SKM-1 (cell line): ENCODE results near the gene NOXA1.
A peak's percentile ranks its signal among the peaks of the same experiment; 100 is the strongest.
"Not testable (repeated sequence)": the region's sequence is repeated elsewhere in the genome, so short reads cannot be mapped to it uniquely, and the experiment has no call there.

Experiments used
- DNase-seq: peaks from one replicate; lab custom pipeline; 2025; ENCODE audit not compliant: unreplicated experiment; lab: John Stamatoyannopoulos, UW

NOXA1 gene

DNA sequence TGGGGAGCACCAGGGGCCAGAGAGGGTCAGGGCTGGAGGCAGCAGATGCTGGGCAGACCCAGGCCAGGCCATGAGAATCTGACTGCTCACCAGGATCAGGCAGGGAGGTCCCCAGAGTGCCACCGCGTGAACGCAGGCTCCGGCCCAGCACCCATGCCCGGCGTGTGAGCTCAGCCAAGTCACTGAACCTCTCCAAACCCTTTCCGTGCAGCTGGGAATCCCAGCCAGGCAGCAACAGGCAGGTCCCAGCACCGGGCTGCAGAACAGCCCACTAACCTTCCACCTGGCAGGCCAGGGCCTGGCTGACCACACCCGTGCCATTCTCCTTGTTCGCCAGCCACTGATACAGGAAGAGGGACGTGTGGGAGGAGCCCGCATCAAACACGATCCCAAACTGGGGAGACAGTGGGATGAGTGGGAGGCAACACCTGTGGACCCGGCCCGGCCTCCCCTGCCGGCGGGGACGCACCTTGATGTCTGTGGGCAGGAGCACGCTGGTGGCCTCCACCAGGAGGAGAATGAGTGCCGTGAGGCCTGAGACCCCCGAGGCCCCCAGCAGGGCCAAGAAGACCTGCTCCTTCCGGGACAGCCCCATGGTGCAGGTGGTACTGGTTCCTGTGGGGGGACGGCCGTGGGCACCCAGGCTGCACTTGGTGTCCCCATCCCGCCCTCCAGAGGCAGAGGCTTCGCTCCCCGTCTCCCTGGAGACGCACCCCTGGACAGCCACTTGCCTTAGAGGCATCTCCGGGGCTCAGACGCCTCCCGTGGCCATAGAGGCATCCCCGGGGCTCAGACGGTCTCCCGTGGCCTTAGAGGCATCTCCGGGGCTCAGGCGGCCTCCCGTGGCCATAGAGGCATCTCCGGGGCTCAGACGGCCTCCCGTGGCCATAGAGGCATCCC, 14.7 kb downstream of the NOXA1 start:
- DNase-seq = no peak

DNA sequence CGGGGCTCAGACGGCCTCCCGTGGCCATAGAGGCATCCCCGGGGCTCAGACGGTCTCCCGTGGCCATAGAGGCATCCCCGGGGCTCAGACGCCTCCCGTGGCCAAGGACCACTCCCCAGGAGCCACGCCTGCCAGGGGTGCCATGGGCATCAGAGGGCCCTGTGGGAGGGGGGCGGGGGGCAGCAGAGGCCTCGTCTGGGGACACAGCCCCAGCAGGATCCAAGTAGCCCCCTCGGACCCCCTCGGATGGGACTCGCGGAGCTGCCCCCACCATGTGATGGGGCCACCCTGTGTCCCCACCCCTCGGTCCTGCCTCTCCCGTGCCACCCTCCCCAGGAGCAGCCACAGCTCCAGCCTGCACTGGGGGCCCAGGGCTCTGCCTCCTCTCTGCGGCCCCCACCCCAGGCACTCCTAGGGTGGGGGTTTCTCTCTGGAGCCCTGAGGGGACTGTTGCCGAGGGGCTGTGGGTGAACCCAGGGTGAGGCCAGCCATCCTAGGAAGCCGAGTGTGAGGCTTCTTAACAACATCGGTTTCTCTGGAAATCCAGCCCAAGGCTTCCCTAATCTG, 15.5 kb downstream of the NOXA1 start:
- no peak for DNase-seq

DNA sequence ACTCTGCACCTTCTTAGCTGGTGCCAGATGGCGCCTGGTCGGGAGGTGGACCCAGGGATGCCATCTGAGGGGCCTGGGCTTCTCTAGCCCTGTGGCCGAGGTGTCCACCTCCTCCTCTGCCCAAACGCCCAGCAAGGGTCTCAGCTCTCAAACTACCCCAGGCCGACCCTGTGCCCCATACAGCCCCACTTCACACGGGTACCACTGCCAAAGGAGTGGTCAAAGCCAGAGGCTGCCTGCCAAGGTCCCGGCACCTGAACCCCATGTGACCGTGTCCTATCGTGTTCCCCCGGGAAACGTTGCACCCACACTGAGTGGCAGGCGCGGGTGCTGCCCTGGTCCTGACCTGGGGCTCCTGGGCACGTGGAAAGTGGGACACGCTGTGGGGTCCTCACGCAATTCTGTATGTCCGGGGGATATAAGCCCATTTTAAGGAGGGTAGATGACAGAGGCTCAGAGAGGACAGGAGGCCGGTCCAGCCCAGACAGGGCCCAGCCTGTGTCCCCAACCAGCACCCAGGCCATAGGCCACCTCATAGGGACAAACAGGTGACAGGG, 16.0 kb downstream of the NOXA1 start:
- DNase-seq = no peak

DNA sequence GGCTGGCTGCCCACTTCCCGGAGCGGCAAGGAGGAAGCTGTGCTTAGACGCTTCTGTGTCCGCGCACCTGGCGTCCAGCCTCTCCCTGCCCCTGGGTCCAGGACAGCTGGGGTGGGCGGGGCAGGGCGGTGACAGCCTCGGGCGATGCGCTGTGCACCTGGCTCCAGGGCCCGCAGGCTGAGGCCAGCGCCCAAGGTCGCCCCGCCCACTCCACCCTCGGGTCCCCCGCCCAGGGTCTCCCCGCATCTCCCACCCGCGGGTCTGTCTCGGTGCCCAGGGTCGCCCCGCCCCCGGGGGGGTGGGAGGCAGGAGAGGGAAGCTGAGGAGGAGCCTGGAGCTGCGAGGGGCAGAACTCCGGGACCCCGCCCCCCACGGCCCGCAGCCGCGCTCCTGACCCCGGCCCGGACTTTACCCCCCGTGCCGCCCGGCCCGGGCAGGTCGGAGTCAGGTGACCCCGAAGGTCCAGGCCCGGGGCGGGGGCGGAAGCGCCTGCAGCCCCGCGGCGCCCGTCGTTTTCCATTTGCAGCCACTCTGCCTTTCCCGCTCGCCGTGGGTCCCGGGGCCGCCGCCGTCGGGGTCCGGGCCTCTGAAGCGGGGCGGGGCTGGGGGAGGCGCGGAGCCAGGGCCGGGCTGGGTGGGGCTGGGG, 18.2 kb downstream of the NOXA1 start, which contains the start of gene ENTPD8:
ENTPD8 (minus strand) TSS at position 69 of the 646 bp plus-strand sequence. CDS start 3,072 bp downstream, outside the sequence.
- DNase-seq = no peak

DNA sequence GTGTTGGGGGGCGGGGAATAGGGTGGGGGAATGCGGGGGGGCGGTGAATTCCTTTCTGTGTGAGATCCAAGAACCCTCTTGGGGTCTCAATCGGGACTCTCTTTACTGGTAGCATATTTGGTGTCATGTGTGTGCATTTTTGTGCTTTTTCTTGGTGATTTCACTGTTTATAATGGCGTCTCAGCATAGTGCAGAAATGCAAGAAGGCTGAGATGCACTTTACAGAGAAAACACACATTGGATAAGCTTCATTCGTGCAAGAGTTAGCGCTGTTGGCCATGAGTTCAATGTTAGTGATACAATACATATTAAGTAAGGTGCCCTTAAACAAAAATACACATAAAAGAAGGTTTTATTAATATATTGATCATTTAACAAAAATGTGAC, 18.7 kb downstream of the NOXA1 start:
- no peak for DNase-seq

DNA sequence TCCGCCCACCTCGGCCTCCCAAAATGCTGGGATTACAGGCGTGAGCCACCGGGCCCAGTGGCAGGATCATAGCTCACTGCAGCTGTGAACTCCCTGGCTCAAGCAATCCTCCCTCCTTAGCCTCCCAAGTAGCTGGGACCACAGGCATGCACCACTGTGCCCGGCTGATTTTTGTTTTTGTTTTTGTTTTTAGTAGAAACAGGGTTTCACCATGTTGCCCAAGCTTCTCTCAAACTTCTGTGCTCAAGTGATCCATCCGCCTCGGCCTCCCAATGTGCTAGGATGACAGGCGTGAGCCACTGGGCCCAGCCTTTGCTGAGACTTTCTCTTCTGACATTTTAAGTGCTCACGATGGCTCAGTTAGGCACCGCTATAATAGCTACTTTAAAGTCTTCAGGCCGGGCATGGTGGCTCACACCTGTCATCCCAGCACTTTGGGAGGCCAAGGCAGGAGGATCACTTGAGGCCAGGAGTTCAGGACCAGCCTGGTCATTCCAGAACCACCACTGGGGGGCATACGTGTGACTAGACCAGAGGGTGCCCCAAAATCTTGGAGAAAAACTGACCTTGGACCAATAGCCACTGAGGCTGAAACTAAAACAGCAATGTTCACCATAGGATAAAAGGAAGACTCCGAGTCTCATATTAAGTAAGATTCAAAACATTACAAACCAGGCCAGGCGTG, 21.1 kb downstream of the NOXA1 start:
- DNase-seq = no peak

DNA sequence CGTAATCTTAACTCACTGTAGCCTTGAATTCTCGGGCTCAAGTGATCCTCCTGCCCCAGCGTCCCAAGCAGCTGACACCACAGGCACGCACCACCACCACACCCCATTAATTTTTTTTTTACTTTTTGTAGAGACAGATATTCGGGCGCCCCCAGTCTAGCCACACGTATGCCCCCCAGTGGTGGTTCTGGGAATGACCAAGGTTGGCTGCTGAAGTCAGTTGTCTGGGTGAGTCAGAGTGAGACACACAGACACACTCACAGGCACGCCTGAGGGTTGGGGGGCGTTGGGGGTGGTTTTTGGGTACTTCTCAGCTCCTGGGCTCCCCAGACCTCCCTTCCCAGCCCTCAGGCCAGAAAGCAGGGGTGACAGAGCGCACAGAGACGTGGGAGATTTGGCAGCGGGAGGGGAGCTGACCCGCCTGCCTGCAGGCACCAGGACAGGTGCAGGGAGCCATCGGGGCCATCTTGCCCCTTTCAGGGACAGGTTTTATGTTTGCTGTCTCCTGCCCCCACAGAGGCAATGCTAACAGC, 22.1 kb downstream of the NOXA1 start:
- DNase-seq = peak; percentile 47

DNA sequence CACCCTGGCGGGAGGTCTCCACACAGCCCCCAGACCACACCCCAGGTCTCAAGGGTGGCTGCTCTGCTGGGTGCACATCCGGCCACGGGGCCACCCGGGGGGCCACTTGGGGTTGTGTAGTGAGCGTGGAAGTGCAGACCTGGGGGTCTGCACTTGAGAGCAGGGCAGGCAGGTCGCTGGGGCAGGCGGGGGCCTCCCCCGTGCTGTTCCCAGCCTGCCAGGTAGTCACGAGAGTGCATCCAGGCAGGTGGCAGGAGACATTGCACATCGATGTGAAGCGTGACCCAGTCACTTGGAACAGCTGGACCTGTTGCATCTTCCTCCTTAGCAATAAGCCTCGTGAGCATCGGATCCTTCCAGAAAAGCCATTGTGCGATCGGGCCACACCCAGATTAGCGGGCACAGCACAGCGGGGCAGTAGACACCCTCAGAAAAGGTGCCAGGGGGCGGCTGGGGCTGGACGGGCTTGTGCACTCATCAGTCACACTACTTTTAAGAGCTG, 22.8 kb downstream of the NOXA1 start:
- DNase-seq = no peak

DNA sequence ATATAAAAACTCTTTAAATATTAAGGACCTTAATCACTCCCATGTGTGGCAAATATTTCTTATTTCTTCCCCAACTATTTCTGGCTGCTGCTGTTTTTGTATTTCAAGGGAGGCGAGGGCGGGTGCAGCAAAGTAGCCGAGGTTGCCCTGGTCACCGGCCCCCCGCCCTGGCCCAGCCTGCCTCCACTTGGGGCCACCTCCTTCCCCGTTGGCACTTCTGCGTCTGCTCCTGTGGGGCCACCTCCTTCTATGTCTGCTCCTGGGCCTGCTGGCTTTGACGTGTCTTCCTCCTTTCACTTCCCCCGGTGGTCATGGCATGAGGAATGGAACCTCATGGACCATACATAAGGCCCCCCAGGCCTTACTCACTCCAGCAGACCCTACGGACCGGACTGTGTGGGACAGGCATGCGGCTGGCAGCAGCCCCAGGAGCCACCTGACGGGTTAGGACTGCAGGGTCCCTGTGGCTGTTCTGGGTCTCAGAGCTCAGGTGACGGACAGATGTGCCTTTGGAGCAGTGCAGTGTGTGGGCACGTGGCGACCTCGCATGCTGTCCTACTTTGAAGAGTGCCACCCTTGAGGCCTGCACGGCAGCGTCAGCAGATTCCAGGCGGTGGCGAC, 23.8 kb downstream of the NOXA1 start:
- peak; percentile 35 for DNase-seq

DNA sequence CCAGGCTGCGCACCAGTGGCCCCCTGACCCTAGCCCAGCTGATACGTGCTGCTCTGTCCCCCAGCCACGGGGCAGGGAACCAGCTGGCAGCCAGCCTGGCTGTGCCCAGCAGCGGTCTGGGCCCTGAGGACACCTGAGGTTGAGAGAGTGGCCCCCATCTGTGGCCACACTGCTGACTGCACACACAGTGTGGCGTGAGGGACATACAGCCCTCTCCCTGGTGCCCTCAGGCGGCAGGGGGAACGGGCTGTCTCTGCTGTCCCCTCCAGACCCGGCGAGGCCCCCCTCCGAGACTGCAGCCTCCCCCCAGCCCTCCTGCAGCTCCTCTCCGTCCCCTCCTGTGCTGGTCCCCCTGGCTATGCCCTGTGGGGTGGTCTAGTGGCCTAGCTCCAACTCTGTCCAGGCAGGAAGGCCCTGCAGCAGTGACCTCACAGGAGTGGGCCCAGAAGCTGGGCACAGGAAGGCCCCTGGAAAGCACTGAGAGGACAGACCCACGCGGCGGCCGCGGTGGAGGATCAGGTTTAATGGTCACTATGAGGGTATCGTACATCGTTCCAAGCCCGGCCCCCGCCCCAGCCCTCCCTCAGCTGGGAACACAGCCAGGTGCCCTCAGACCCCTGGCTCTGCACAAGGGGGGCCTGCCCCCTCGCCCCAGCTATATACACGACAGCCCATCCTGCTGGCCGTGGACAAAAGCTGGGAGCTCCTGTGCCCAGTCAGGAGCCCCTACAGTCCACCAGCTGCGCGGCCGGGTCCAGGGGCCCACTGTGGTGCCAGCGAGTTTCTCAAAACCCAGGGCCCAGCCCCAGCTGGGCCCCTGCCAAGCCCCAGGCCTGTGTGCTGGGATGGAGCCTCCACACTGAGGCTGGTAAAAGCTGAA, 24.8 kb downstream of the NOXA1 start:
- no peak for DNase-seq

DNA sequence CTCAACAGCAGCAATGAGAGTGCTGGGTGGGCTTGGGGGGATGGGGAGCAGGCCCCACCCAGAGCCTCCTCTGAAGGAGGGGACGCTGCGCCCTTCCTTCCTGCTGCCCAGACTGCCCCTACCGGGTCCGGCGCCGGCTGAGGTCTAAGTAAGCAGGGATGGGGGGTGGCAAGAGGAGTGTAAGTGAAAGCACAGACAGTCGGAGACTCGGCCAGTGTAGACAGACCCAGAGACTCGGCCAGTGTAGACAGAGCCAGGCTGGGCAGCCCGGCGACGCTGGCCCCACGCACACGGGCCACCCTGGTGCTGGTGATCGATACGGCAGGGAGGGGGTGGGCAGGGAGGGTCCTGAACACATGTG, 25.4 kb downstream of the NOXA1 start:
- DNase-seq = no peak

DNA sequence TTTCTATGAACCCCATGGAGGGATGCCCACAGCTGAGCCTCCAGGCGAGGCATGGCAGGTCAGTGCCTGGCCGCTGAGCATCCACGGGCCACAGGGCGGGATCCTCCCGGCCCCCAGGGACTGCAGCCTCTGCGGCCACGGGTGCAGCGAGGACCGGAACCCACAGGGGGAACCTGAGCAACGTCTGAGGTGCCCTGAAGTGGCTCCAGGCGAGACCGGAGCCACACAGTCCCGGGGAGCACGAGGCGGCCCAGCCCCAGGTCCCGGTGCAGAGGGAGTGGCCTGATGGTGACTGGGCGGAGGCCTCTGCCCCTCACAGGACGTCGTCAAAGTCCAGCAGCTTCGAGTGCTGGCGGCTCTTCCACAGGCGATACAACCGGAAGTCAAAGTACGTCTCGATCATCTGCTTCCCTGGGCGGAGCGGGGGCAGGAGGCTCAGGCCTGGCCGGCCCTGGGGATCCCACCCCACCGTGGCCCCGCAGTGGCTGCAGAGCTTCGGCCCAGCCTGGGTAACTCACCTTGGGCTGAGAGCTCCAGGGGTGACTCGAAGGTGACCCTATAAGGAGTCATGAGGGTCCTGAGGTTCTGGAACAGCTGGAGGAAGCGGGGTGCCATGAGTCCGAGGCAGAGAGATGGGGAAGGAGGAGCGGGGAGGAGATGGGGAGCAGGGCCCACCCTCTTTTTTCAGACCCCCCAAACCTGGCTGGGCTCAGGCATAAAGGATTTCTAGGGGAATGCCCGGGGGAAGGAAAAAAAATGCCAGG, 26.1 kb downstream of the NOXA1 start:
- DNase-seq = no peak

DNA sequence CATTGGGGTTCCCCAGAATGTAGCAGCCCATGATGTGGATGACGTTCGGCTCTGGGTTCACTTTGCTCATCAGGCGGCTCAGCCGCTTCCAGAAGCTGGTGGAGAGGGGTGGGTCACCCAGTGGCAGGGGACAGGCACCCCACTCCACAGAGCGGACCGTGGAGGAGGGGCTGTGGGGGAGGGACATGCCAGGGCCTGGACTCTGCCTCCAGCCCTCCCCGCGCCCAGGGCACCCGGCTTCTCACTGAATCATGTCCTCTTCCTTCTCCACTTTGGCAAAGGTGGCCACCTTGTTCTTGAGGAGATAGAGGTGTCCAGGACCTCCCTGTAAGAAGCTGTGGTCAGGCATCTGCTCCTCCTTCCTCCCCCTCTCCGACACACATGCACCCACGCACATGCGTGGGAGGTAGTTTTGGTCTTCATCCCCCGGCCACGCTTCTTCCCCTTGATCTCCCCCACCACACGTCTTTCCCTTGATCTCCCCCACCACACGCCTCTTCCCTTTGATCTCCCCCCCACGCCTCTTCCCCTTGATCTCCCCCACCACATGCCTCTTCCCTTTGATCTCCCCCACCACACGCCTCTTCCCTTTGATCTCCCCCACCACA, 26.8 kb downstream of the NOXA1 start:
- no peak for DNase-seq

DNA sequence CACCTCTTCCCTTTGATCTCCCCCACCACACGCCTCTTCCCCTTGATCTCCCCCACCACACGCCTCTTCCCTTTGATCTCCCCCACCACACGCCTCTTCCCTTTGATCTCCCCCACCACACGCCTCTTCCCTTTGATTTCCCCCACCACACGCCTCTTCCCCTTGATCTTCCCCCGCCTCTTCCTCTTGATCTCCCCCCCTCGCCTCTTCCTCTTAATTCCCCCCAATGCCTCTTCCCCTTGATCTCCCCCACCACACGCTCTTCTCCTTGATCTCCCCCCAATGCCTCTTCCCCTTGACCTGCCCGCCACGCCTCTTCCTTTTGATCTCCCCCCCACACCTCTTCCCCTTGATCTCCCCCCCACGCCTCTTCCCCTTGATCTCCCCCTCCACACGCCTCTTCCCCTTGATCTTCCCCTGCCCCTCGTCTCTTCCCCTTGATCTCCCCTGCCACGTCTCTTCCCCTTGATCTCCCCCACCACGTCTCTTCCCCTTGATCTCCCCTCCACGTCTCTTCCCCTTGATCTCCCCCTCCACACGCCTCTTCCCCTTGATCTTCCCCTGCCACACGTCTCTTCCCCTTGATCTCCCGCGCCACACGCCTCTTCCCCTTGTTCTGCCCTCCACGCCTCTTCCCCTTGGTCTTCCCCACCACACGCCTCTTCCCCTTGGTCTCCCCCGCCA, 27.5 kb downstream of the NOXA1 start:
- peak; percentile 42 for DNase-seq

DNA sequence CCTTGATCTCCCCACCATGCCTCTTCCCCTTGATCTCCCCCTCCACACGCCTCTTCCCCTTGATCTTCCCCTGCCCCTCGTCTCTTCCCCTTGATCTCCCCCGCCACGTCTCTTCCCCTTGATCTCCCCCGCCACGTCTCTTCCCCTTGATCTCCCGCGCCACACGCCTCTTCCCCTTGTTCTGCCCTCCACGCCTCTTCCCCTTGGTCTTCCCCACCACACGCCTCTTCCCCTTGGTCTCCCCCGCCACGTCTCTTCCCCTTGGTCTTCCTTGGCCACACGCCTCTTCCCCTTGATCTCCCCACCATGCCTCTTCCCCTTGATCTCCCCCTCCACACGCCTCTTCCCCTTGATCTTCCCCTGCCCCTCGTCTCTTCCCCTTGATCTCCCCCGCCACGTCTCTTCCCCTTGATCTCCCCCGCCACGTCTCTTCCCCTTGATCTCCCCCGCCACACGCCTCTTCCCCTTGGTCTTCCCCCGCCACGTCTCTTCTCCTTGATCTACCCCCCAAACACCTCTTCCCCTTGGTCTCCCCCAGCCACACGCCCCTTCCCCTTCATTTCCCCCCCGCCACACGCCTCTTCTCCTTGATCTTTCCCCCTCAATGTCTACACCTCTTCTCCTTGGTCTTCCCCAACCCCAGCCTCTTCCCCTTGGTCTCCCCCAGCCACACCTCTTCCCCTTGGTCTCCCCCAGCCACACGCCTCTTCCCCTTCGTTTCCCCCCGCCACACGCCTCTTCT, 28.2 kb downstream of the NOXA1 start:
- DNase-seq = not testable (repeated sequence)

DNA sequence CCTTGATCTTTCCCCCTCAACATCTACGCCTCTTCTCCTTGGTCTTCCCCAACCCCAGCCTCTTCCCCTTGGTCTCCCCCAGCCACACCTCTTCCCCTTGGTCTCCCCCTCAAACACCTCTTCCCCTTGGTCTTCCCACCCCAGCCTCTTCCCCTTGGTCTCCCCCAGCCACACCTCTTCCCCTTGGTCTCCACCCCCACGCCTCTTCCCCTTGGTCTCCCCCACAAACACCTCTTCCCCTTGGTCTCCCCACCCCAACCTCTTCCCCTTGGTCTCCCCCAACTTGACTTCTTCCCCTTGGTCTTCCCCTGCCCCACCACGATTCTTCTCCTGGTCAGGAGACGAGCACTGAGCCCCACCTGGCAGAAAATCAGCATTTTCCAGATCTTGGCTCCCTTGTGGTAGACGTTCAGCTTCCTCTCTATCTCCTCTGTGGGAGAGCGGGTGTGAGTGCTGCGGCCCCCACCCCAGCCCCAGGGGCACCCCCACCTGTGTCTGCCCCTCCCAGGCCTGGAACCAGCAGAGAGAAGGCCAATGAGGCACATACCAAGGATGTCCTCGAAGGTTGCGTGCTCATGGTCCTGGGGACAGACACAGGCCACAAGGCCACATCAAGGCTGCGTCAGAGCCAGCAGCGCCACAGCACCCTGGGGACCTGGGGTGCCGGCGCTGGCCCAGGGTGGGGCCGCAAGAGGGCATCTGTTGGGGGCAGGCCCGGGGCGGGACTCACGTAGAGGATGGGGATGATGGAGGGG, 29.0 kb downstream of the NOXA1 start:
- peak; percentile 46 for DNase-seq
